DOHH2 (cell line): ENCODE measurements around the gene SYNE3.

Experiments used
- CTCF ChIP-seq: fragments of 200-600 bp; sonication (generic); IDR thresholded peaks from one replicate; pipeline ENCODE4 v1.5.1; 2014; ENCODE audit warnings: antibody characterized with exemption, mild to moderate bottlenecking, low read depth, low read length; ENCODE audit not compliant: poor library complexity, severe bottlenecking
- EZH2phosphoT487 ChIP-seq: fragments of 200-600 bp; sonication (generic); IDR thresholded peaks from 2 replicates; pipeline ENCODE4 v1.6.1; 2017; ENCODE audit warnings: borderline replicate concordance, mild to moderate bottlenecking, antibody characterized with exemption, low read length, moderate library complexity, mixed read lengths

GRCh38 chr14:95529216-95529615, 12.8 kb upstream of the SYNE3 start:
- TF ChIP-seq CTCF: no peak
- no peak for TF ChIP-seq EZH2phosphoT487
